H9 (cell line): ENCODE results near the gene ZNF641. TPM values are rescaled to one million over a fixed set of nuclear protein-coding genes. Genes with fewer than 3 reads are reported as not detected.

Source experiments
- DNase-seq: peaks from one replicate; pipeline ENCODE4 v3.0.0-alpha.2; 2017
- H2AFZ ChIP-seq: one replicate; pipeline ENCODE4 v1.6.1; 2013; ENCODE audit warnings: mild to moderate bottlenecking, low read length, control low read depth, moderate library complexity
- H2AK5ac ChIP-seq: 2 replicates; pipeline ENCODE4 v1.6.1; 2013; ENCODE audit warnings: low read length, control low read depth, mixed read lengths; ENCODE audit not compliant: insufficient read length
- H2BK120ac ChIP-seq: one replicate; pipeline ENCODE4 v1.6.1; 2013; ENCODE audit warnings: low read depth, mild to moderate bottlenecking, low read length, control low read depth, inconsistent platforms; ENCODE audit not compliant: poor library complexity, severe bottlenecking
- H2BK12ac ChIP-seq: 2 replicates; pipeline ENCODE4 v1.6.1; 2013; ENCODE audit warnings: low read length, control low read depth, mixed read lengths, low read depth; ENCODE audit not compliant: insufficient read length
- H2BK15ac ChIP-seq: 2 replicates; pipeline ENCODE4 v1.6.1; 2013; ENCODE audit warnings: low read depth, low read length, control low read depth
- H2BK20ac ChIP-seq: one replicate; pipeline ENCODE4 v1.6.1; 2013; ENCODE audit warnings: low read depth, mild to moderate bottlenecking, low read length, control low read depth, inconsistent platforms; ENCODE audit not compliant: poor library complexity, severe bottlenecking
- H2BK5ac ChIP-seq: 2 replicates; pipeline ENCODE4 v1.6.1; 2013; ENCODE audit warnings: low read length, control low read depth, mixed read lengths; ENCODE audit not compliant: insufficient read length
- H3K14ac ChIP-seq: 2 replicates; pipeline ENCODE4 v1.6.1; 2013; ENCODE audit warnings: low read length, control low read depth; ENCODE audit not compliant: insufficient read depth
- H3K18ac ChIP-seq: 2 replicates; pipeline ENCODE4 v1.6.1; 2013; ENCODE audit warnings: low read depth, mild to moderate bottlenecking, mixed read lengths, low read length, control low read depth; ENCODE audit not compliant: insufficient read length
- H3K23ac ChIP-seq: 2 replicates; pipeline ENCODE4 v1.6.1; 2013; ENCODE audit warnings: low read length, control low read depth, mixed read lengths, low read depth; ENCODE audit not compliant: insufficient read length
- H3K23me2 ChIP-seq: 2 replicates; pipeline ENCODE4 v1.6.1; 2013; ENCODE audit warnings: low read depth, mild to moderate bottlenecking, mixed read lengths, low read length, control low read depth; ENCODE audit not compliant: insufficient read length, poor library complexity, severe bottlenecking
- H3K27ac ChIP-seq: 2 replicates; pipeline ENCODE4 v1.5.1; 2013; ENCODE audit warnings: low read length, control low read depth, mixed read lengths, low read depth; ENCODE audit not compliant: insufficient read length
- H3K27me3 ChIP-seq: 2 replicates; pipeline ENCODE4 v1.6.1; 2013; ENCODE audit warnings: low read length, control low read depth, inconsistent platforms; ENCODE audit not compliant: insufficient read depth
- H3K4ac ChIP-seq: 2 replicates; pipeline ENCODE4 v1.6.1; 2013; ENCODE audit warnings: low read depth, mild to moderate bottlenecking, control low read depth, inconsistent platforms, low read length, moderate library complexity
- H3K4me1 ChIP-seq: 2 replicates; pipeline ENCODE4 v1.6.1; 2013; ENCODE audit warnings: low read length, control low read depth, inconsistent platforms; ENCODE audit not compliant: insufficient read depth
- H3K4me2 ChIP-seq: 2 replicates; pipeline ENCODE4 v1.6.1; 2013; ENCODE audit warnings: low read length, control low read depth, mixed read lengths; ENCODE audit not compliant: insufficient read length, insufficient read depth
- H3K56ac ChIP-seq: 2 replicates; pipeline ENCODE4 v1.6.1; 2013; ENCODE audit warnings: low read depth, mild to moderate bottlenecking, mixed read lengths, low read length, control low read depth; ENCODE audit not compliant: insufficient read length
- H3K79me1 ChIP-seq: 2 replicates; pipeline ENCODE4 v1.6.1; 2013; ENCODE audit warnings: low read depth, mild to moderate bottlenecking, moderate library complexity, low read length, control low read depth, inconsistent platforms; ENCODE audit not compliant: insufficient read depth, poor library complexity, severe bottlenecking
- H3K79me2 ChIP-seq: 2 replicates; pipeline ENCODE4 v1.6.1; 2013; ENCODE audit warnings: low read length, control low read depth, inconsistent platforms; ENCODE audit not compliant: insufficient read depth
- H3K9ac ChIP-seq: 2 replicates; pipeline ENCODE4 v1.6.1; 2013; ENCODE audit warnings: low read length, control low read depth, mixed read lengths; ENCODE audit not compliant: insufficient read length; ENCODE audit errors: extremely low read depth
- H3K9me3 ChIP-seq: one replicate; pipeline ENCODE4 v1.6.1; 2013; ENCODE audit warnings: low read depth, low read length, inconsistent platforms; ENCODE audit not compliant: control insufficient read depth
- H3T11ph ChIP-seq: one replicate; pipeline ENCODE4 v1.6.1; 2013; ENCODE audit warnings: mild to moderate bottlenecking, low read length, control low read depth, inconsistent platforms
- H4K20me1 ChIP-seq: one replicate; pipeline ENCODE4 v1.6.1; 2013; ENCODE audit not compliant: control insufficient read depth, insufficient read length, insufficient read depth
- H4K5ac ChIP-seq: 2 replicates; pipeline ENCODE4 v1.6.1; 2013; ENCODE audit warnings: low read depth, mild to moderate bottlenecking, mixed read lengths, low read length, control low read depth; ENCODE audit not compliant: insufficient read length
- H4K8ac ChIP-seq: replicated peaks from 2 replicates; pipeline ENCODE4 v1.6.1; 2013; ENCODE audit warnings: low read length, control low read depth, mixed read lengths, low read depth; ENCODE audit not compliant: insufficient read length
- H4K91ac ChIP-seq: 2 replicates; pipeline ENCODE4 v1.6.1; 2013; ENCODE audit warnings: low read depth, mild to moderate bottlenecking, moderate library complexity, mixed read lengths, low read length, control low read depth; ENCODE audit not compliant: insufficient read length
- H3K27ac Mint-ChIP-seq, 3 experiments: 2 replicates in 2 of 3; 3 replicates in 1 of 3; pipeline ENCODE4 v1.8.0; 2020 to 2021; ENCODE audit warnings: mixed read lengths in 3 of 3, mild to moderate bottlenecking in 1 of 3, moderate library complexity in 1 of 3
- H3K27me3 Mint-ChIP-seq: 2 replicates; pipeline ENCODE4 v1.8.0; 2021; ENCODE audit warnings: low read depth, mild to moderate bottlenecking, moderate library complexity, mixed read lengths
- H3K36me3 Mint-ChIP-seq, 3 experiments: 2 replicates in 2 of 3; 3 replicates in 1 of 3; pipeline ENCODE4 v1.8.0; 2020 to 2021; ENCODE audit warnings: low read depth in 3 of 3, mixed read lengths in 3 of 3; ENCODE audit not compliant: insufficient read depth in 1 of 3
- H3K4me1 Mint-ChIP-seq, 2 experiments: 2 replicates each; pipeline ENCODE4 v1.8.0; 2020; ENCODE audit warnings: mixed read lengths in 2 of 2
- H3K4me3 Mint-ChIP-seq, 2 experiments: 2 replicates in 1 of 2; 3 replicates in 1 of 2; pipeline ENCODE4 v1.8.0; 2020 to 2021; ENCODE audit warnings: mild to moderate bottlenecking in 2 of 2, mixed read lengths in 2 of 2, moderate library complexity in 1 of 2
- H3K9me3 Mint-ChIP-seq, 2 experiments: 2 replicates in 1 of 2; 3 replicates in 1 of 2; pipeline ENCODE4 v1.8.0; 2020; ENCODE audit warnings: mild to moderate bottlenecking in 2 of 2, mixed read lengths in 2 of 2, moderate library complexity in 1 of 2
- CTCF ChIP-seq: fragments of 200-600 bp; sonication (generic); conservative IDR thresholded peaks from 3 replicates; pipeline ENCODE4 v1.8.0; 2021; ENCODE audit warnings: antibody characterized with exemption, mild to moderate bottlenecking
- WGBS: extraction: QIAGEN DNeasy Blood & Tissue Kit; methylation state at CpG from one replicate; pipeline ENCODE4 v1.1.7; 2013; ENCODE audit warnings: missing lambda C conversion rate, low lambda C conversion rate, mixed read lengths; ENCODE audit not compliant: insufficient read length; ENCODE audit errors: extremely low coverage; 5-methylcytosine and 5-hydroxymethylcytosine counted together
- total RNA-seq: library from RNA; stranded (reverse); gene quantifications from 2 replicates; pipeline ENCODE4 v1.2.1, GENCODE V29; 2021

Gene ZNF641
- total RNA-seq, 1 experiment from 2014 or later = 8.5 TPM

- peaks cover 3% of the 10 kb centered on the region for H3K27me3 Mint-ChIP-seq
- peaks cover 0 to 14% of the 10 kb centered on the region in 2 experiments; a peak in 1 of 5 replicates for H3K9me3 Mint-ChIP-seq
- H3K27ac Mint-ChIP-seq = no peak overlapping the region
Observed at GRCh38 chr12:48336564-48336963, 14.2 kb downstream of the ZNF641 start.

More at GRCh38 chr12:48336564-48336963, 14.2 kb downstream of the ZNF641 start:
- no peak overlapping the region for H3K4me3 Mint-ChIP-seq
- H3K27ac ChIP-seq = no peak overlapping the region
- H3K27me3 ChIP-seq = no peaks in the 10 kb centered on the region
- no CpG with 5 or more reads among the region's 4 CpGs for WGBS
- H3K9me3 ChIP-seq = no peaks in the 10 kb centered on the region
- H2AK5ac ChIP-seq = no peak overlapping the region
- H3K4me1 ChIP-seq = no peaks in the 10 kb centered on the region
- H3K14ac ChIP-seq = no peak overlapping the region
- H2AFZ ChIP-seq = no peak overlapping the region
- H2BK12ac ChIP-seq = no peak overlapping the region
- H3K18ac ChIP-seq = no peak overlapping the region
- no peaks in the 10 kb centered on the region for H3K23me2 ChIP-seq
- no peak overlapping the region for H3K23ac ChIP-seq
- H3K4me1 Mint-ChIP-seq = no peaks in the 10 kb centered on the region; a peak in 1 of 4 replicates
- H3K56ac ChIP-seq = no peak overlapping the region
- no peak overlapping the region for H2BK20ac ChIP-seq
- H3K79me1 ChIP-seq = no peaks in the 10 kb centered on the region
- H4K8ac ChIP-seq = no peak overlapping the region
- H2BK15ac ChIP-seq = no peak overlapping the region
- no peaks in the 10 kb centered on the region for H3K36me3 Mint-ChIP-seq
- no peak overlapping the region for H2BK120ac ChIP-seq
- H4K20me1 ChIP-seq = no peaks in the 10 kb centered on the region
- peak; percentile 65 for TF ChIP-seq CTCF
- H3K4ac ChIP-seq = no peak overlapping the region
- no peak overlapping the region for H3K4me2 ChIP-seq
- peak; percentile 71 for DNase-seq
- H4K5ac ChIP-seq = no peak overlapping the region
- no peak overlapping the region for H4K91ac ChIP-seq
- no peaks in the 10 kb centered on the region for H3K79me2 ChIP-seq
- no peak overlapping the region for H2BK5ac ChIP-seq
- no peak overlapping the region for H3K9ac ChIP-seq
- H3T11ph ChIP-seq = no peak overlapping the region
